ENCODE data around the gene MSRB3. TPM values are rescaled to one million over a fixed set of nuclear protein-coding genes. Genes with fewer than 3 reads are reported as not detected.

The MSRB3 gene
- polyA plus RNA-seq, 1 of the 3 experiments (the other 2 are of a cell fraction) = 24.3 TPM

- Histone ChIP-seq H3K4me2 (no peak overlapping the region), H3K36me3 (replicated peaks in 1 of 2; ENCODE audit: control insufficient read depth in 1 of 2, insufficient read depth in 2 of 2, low read length in 1 of 2) (peaks cover 0 to 25% of the 10 kb centered on the region in 2 experiments), H3K9me2 (no peaks in the 10 kb centered on the region; the same call in 1 of the 2 replicates), H3K4me1 (ENCODE audit: control insufficient read depth in 1 of 2, insufficient read depth in 2 of 2, low read depth in 1 of 2, low read length in 1 of 2) (peaks cover 0 to 25% of the 10 kb centered on the region in 2 experiments; a peak in 3 of 4 replicates), H3K4me3 (ENCODE audit: low read depth in 2 of 2, low read length in 1 of 2) (no peak overlapping the region), H3K27me3 (ENCODE audit: insufficient read depth) (no peaks in the 10 kb centered on the region), H3K79me2 (ENCODE audit: insufficient read depth) (peaks cover 9% of the 10 kb centered on the region; the same call in 1 of the 2 replicates), H3F3A (replicated peaks; ENCODE audit: insufficient read depth) (peaks cover 36% of the 10 kb centered on the region), H4K20me1 (ENCODE audit: insufficient read depth) (no peaks in the 10 kb centered on the region), H3K9me3 (no peaks in the 10 kb centered on the region), H2AFZ (ENCODE audit: low read depth) (no peak overlapping the region; the same call in 1 of the 2 replicates), H3K27ac (ENCODE audit: low read depth in 2 of 2, low read length in 1 of 2) (peak overlapping the region in 1 of 2 experiments; percentile 45; a peak in 3 of 4 replicates), H3K9ac (no peak overlapping the region)
- 18% methylated on average over 3 of the region's 3 CpGs for WGBS (ENCODE audit: low lambda C conversion rate)
- TF ChIP-seq FOXM1 (IDR thresholded peaks at IDR 0.05; ENCODE audit: low read depth) (0 out of 2 replicates have a peak, but pooled peaks have one; percentile 27), JUND (IDR thresholded peaks at IDR 0.05) (peak; percentile 37), NFIC (IDR thresholded peaks at IDR 0.05; ENCODE audit: borderline replicate concordance) (peak; percentile 81), YY1 (IDR thresholded peaks at IDR 0.05; ENCODE audit: low read depth) (peak; percentile 58; the same call in 1 of the 2 replicates), TCF12 (IDR thresholded peaks at IDR 0.05) (peak; percentile 75), EZH2phosphoT487 (IDR thresholded peaks at IDR 0.05; ENCODE audit: borderline replicate concordance, low read depth) (no peak), PBX3 (IDR thresholded peaks at IDR 0.05) (peak; percentile 38; the same call in 1 of the 2 replicates), POLR2AphosphoS5 (IDR thresholded peaks at IDR 0.05; ENCODE audit: low read depth, low read length) (no peak), TEAD4 (IDR thresholded peaks at IDR 0.05; ENCODE audit: borderline replicate concordance, insufficient read depth) (0 out of 2 replicates have a peak, but pooled peaks have one; percentile 19), EP300 (IDR thresholded peaks at IDR 0.05; ENCODE audit: borderline replicate concordance in 1 of 2, low read depth in 1 of 2, low read length in 1 of 2) (peak in 1 of 2 experiments; percentile 76; a peak in 2 of 4 replicates), MXI1 (IDR thresholded peaks at IDR 0.05; ENCODE audit: low read depth, low read length) (no peak)
- POLR2A ChIA-PET = no interaction called here
- no peak for DNase-seq
- CTCF ChIA-PET = no interaction called here
Measured at GRCh38 chr12:65434737-65435136, 156.3 kb downstream of the MSRB3 start.

DNA sequence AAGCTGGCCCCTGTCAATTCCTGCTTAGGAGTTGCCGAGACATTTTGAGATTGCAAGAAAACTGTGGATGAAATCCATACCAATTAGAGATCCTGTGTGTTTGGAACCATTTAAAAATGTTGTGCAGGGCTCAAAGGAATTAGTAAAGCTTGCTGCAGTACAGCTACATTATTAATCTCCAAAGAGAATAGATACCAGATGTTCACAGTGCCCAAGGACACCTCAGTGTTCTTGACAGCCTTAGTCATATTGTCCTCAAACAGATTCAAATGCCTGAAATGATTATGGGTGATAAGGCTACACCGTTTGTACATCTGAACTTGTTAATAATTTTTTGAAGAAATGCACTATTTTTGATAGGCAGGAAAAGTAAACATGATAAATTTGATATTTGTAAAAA lies 164.6 kb downstream of the MSRB3 start:
- Histone ChIP-seq H3K4me2 (no peak overlapping the region), H3K79me2 (ENCODE audit: insufficient read depth) (no peaks in the 10 kb centered on the region), H3K27ac (ENCODE audit: low read depth in 2 of 2, low read length in 1 of 2) (peak overlapping the region; percentile 28 to 77; a peak in 2 of 4 replicates), H3K9me2 (no peaks in the 10 kb centered on the region; the same call in 1 of the 2 replicates), H4K20me1 (ENCODE audit: insufficient read depth) (no peaks in the 10 kb centered on the region), H3K36me3 (replicated peaks in 1 of 2; ENCODE audit: control insufficient read depth in 1 of 2, insufficient read depth in 2 of 2, low read length in 1 of 2) (peaks cover 0 to 9% of the 10 kb centered on the region in 2 experiments), H3K4me3 (ENCODE audit: low read depth in 2 of 2, low read length in 1 of 2) (no peak overlapping the region), H3K9me3 (no peaks in the 10 kb centered on the region), H3F3A (replicated peaks; ENCODE audit: insufficient read depth) (peaks cover 21% of the 10 kb centered on the region), H3K27me3 (ENCODE audit: insufficient read depth) (no peaks in the 10 kb centered on the region), H3K4me1 (ENCODE audit: control insufficient read depth in 1 of 2, insufficient read depth in 2 of 2, low read depth in 1 of 2, low read length in 1 of 2) (peaks cover 0 to 6% of the 10 kb centered on the region in 2 experiments; a peak in 3 of 4 replicates), H2AFZ (ENCODE audit: low read depth) (no peak overlapping the region), H3K9ac (no peak overlapping the region)
- ChIA-PET POLR2A (no interaction called here), CTCF (no interaction called here)
- TF ChIP-seq CHD2 (IDR thresholded peaks at IDR 0.05; ENCODE audit: low read length, partially characterized antibody) = no peak
- TF ChIP-seq SMC3 (IDR thresholded peaks at IDR 0.05; ENCODE audit: low read depth, low read length) = no peak
- TF ChIP-seq FOSL2 (IDR thresholded peaks at IDR 0.05; ENCODE audit: borderline replicate concordance, low read depth) = peak; percentile 24; the same call in 1 of the 2 replicates
- no peak for TF ChIP-seq GABPA (IDR thresholded peaks at IDR 0.05; ENCODE audit: low read depth)
- no peak for TF ChIP-seq EZH2phosphoT487 (IDR thresholded peaks at IDR 0.05; ENCODE audit: borderline replicate concordance, low read depth)
- TF ChIP-seq MXI1 (IDR thresholded peaks at IDR 0.05; ENCODE audit: low read depth, low read length) = no peak
- TF ChIP-seq PBX3 (IDR thresholded peaks at IDR 0.05) = peak; percentile 79
- TF ChIP-seq, protein P1, sequence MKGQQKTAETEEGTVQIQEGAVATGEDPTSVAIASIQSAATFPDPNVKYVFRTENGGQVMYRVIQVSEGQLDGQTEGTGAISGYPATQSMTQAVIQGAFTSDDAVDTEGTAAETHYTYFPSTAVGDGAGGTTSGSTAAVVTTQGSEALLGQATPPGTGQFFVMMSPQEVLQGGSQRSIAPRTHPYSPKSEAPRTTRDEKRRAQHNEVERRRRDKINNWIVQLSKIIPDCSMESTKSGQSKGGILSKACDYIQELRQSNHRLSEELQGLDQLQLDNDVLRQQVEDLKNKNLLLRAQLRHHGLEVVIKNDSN (IDR thresholded peaks at IDR 0.05; ENCODE audit: borderline replicate concordance, low read depth) = no peak
- TF ChIP-seq TCF12 (IDR thresholded peaks at IDR 0.05) = peak; percentile 93
- TF ChIP-seq EP300 (IDR thresholded peaks at IDR 0.05; ENCODE audit: borderline replicate concordance in 1 of 2, low read depth in 1 of 2, low read length in 1 of 2) = peak in 1 of 2 experiments; percentile 66; a peak in 1 of 4 replicates
- no peak for TF ChIP-seq RXRA (IDR thresholded peaks at IDR 0.05; ENCODE audit: borderline replicate concordance, low read depth)
- peak; percentile 33; the same call in 1 of the 2 replicates for TF ChIP-seq JUND (IDR thresholded peaks at IDR 0.05)
- no peak for TF ChIP-seq IRF3 (IDR thresholded peaks at IDR 0.05; ENCODE audit: low read depth, low read length)
- TF ChIP-seq POLR2AphosphoS5 (IDR thresholded peaks at IDR 0.05; ENCODE audit: low read depth, low read length) = 0 out of 2 replicates have a peak, but pooled peaks have one; percentile 32
- no peak for TF ChIP-seq YY1 (IDR thresholded peaks at IDR 0.05; ENCODE audit: low read depth)
- TF ChIP-seq SIN3A (IDR thresholded peaks at IDR 0.05; ENCODE audit: borderline replicate concordance, low read depth, low read length) = no peak
- 22% methylated on average over 2 of the region's 2 CpGs for WGBS (ENCODE audit: low lambda C conversion rate)
- DNase-seq = no peak
